ENCODE measurements around the gene OBP2B.
A peak's percentile ranks its signal among the peaks of the same experiment; 100 is the strongest.
"Not testable (repeated sequence)": the region's sequence is repeated elsewhere in the genome, so short reads cannot be mapped to it uniquely, and the experiment has no call there.

Gene OBP2B

DNA sequence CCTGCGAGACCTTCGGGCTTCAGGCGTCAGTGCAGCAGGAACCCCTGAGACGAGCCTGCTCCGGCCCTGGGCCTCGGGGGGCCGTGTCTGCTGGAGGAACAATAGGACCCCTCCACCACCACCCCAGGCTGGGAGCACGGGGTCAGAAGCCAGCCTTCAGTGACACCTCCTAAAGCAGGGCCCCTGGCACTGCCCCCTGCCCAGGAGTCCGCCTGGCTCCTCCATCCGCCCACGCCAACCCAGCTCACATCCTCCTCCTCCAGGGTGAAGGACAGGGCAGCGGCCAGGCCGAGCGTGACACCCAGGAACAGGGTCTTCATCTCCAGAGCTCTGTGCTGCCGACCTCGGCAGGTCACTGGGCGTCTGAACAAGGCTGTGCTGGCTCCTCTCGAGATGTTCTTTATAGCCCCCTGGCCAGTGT lies at the start of gene OBP2B:
OBP2B (minus strand) TSS at position 371 of the 421 bp plus-strand sequence; CDS start at position 320, 51 bp downstream.
- not testable (repeated sequence) for DNase-seq

- DNase-seq: no peak
Measured at GRCh38 chr9:133258061-133259015, 49.3 kb upstream of the OBP2B start.

- DNase-seq: no peak
Measured at GRCh38 chr9:133257465-133257956, 48.5 kb upstream of the OBP2B start.

- no peak for DNase-seq
Measured at GRCh38 chr9:133256686-133257091, 47.6 kb upstream of the OBP2B start.

DNA sequence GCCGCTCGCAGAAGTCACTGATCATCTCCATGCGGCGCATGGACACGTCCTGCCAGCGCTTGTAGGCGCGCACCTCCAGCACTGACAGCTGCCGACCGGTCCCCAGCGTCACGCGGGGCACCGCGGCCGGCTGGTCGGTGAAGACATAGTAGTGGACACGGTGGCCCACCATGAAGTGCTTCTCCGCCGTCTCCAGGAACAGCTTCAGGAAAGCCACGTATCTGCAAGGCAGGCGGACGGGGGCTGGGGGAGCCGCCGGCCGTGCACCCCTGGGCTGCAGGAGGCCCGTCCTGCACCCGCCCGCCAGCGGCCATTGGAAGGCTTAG lies 47.0 kb upstream of the OBP2B start:
- DNase-seq: no peak

GRCh38 chr9:133255371-133256135 lies 46.5 kb upstream of the OBP2B start:
- DNase-seq: no peak

GRCh38 chr9:133254471-133254870 lies 45.4 kb upstream of the OBP2B start:
- DNase-seq: no peak

- no peak for DNase-seq
Measured at GRCh38 chr9:133253268-133253667, 44.2 kb upstream of the OBP2B start.

- no peak for DNase-seq
Measured at GRCh38 chr9:133252301-133253020, 43.4 kb upstream of the OBP2B start.

DNA sequence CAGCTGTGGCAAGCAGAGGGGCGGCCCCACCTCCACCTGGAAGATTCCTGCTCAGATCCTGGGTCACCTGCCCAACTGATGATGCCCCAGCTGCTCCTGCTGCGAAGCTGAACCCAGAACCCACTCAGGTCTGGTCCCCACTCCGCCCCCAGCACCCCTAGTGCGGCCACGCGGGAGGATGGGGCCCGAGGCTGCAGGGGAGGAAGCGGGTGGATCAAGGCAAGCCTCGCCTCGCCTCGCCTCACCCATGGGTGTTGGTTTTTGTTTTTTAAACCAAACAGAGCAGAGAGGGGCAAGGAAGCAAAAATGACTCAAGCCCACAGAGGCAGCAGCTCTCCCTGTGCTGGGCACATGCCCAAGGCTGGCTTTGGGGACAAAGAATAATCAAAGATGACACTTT lies 42.7 kb upstream of the OBP2B start:
- DNase-seq: no peak

GRCh38 chr9:133251221-133251620 lies 42.2 kb upstream of the OBP2B start:
- not testable (repeated sequence) for DNase-seq

- no peak for DNase-seq
Measured at GRCh38 chr9:133250741-133251170, 41.7 kb upstream of the OBP2B start.

DNA sequence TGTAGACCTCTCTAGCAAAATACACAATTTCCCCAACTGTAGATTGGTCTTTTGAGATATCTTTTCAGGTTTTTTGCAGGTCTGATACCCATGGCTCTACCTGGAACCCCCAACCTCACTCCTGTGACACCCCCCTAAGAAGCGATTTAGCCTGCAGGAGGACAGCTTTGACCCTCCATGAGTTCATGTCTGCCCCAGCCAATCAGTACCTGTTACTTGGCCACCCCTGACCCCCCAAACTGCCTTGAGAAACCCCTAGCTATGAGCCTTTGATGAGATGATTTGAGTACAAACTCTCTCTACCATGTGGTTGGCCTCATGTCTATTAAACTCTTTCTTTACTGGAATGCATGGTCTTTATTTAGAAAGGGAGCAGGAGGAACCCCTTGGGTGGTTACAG lies 40.3 kb upstream of the OBP2B start:
- DNase-seq: no peak

- DNase-seq: no peak
Measured at GRCh38 chr9:133248726-133249295, 39.8 kb upstream of the OBP2B start.

- DNase-seq: no peak
Measured at GRCh38 chr9:133247632-133248031, 38.6 kb upstream of the OBP2B start.

DNA sequence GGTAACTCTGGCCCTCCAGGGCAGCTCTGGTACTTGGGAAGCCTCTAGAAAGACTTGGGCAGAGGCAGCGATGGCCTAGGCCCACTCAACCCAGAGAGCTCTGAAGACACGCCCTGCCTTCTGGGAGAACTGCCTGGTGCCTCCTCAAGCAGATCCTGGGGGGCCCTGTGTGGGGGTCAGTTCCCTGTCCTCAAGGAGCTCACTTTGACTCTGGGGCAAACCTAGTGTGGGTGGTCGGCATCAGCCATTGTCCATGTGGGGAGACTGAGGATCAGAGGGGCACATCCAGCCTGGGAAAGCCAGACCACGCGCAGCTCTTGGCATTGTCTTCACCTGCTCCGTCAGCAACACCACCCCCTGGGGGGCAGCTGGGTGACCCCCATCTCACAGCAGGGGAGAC lies 37.9 kb upstream of the OBP2B start:
- DNase-seq: no peak

DNA sequence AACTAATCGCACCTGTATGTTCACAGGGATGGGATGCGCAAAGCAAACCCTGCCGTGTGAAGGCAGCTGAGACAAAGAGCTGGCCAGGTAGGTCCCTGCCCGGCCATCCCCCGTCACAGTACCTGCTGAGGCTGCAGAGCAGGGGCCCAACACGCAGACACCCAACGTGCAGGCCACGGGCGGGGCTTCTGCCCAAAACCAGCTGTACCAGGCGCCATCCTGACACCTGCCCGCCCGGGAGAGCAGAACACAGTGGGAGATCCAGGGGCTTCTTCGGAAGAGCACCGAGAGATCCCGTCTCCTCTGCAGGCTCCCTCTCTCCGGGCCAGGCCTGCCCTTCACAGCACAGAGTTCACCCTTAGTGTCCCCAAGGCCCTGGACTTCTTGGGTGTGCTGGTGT lies 37.5 kb upstream of the OBP2B start:
- no peak for DNase-seq

DNA sequence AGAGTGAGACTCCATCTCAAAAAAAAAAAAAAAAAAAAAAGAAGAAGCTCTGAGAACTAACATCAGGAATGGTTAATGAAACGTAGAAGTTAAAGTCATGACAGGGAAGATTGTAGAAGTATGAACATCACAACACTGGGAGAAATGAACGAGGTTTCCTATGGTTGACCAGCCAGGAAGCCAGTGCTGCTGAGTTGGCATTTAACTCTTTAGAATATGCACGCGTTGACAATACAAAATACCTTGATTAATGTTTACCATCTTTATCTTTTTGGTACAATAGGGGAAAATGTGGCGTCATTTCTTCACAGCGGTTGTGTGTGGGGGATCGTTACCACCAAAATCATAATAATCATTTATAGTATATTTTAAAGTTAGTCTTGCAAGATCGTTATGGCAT lies 33.9 kb upstream of the OBP2B start:
- DNase-seq: no peak

- no peak for DNase-seq
Measured at GRCh38 chr9:133242241-133242640, 33.2 kb upstream of the OBP2B start.

DNA sequence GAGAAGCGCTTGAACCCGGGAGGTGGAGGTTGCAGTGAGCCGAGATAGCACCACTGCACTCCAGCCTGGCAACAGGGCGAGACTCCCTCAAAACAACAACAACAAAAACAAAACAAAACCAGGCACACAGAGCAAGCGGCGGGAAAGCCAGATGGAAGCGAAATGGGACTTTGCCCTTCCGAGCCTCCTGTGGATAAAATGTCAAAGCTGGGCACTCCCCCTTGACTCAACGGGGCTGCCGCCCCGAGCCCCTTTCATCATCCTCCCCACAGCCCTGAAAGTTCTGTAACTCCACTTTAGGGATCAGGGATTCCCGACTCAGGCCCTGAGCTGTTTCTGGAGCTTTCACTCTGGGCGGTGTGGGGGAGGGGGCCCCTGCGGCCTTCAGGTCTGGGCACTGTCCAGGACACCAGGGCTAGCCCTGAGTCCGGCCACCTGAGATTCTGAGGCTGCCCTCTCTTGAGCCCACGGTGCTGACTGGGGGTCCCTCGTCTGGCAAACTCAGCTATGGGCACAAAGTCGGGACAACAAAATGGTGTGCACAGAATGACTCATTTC lies 30.6 kb upstream of the OBP2B start:
- no peak for DNase-seq

DNA sequence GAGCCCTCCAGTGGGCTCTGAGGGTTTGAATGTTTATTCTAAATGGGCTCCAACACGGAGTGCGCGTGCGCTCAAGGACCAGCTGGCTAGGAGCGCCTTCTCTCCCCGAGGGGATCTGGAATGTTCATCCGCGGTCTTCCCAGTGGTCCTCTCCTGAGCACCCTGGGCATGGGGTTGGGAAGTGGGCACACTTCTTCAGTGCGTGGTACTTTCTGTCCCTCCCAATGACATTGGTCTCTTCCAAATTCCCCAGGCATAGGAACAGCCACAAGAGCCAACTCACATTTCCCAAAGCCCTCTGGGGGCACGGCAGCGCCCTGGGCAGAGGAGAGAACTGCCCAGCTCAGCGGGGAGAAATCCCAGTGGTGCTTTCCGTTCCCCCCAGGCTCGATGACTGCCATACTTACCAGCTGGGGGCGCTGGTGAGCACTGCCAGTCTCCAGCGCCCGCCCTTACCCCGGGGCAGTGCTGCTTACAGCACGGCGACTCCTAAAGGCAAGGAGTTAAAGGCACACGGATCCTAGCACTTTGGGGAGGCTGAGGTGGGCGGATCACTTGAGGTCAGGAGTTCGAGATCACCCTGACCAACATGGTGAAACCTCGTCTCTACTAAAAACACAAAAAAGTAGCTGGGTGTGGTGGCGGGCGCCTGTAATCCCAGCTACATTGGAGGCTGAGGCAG lies 29.9 kb upstream of the OBP2B start:
- peak; percentile 2 for DNase-seq
